SJSA1 (cell line): ENCODE measurements around the gene GAREM1. TPM values are rescaled to one million over a fixed set of nuclear protein-coding genes. Genes with fewer than 3 reads are reported as not detected.
A peak's percentile ranks its signal among the peaks of the same experiment; 100 is the strongest.

Experiments
- DNase-seq, 2 experiments: peaks; one replicate each; pipeline ENCODE4 v3.0.0-alpha.2; 2015 to 2020; ENCODE audit warnings: low spot score in 2 of 2, low read depth in 1 of 2
- H3K27ac ChIP-seq: fragments of 250-450 bp; sonication (Bioruptor Pico); 2 replicates; pipeline ENCODE4 v1.5.1; 2020; ENCODE audit warnings: mild to moderate bottlenecking, moderate library complexity
- H3K27me3 ChIP-seq: fragments of 250-450 bp; sonication (Bioruptor Pico); replicated peaks from 2 replicates; pipeline ENCODE4 v1.5.1; 2020; ENCODE audit warnings: mild to moderate bottlenecking, moderate library complexity
- H3K36me3 ChIP-seq: fragments of 250-450 bp; sonication (Bioruptor Pico); 2 replicates; pipeline ENCODE4 v1.5.1; 2020; ENCODE audit warnings: mild to moderate bottlenecking
- H3K4me1 ChIP-seq: fragments of 250-450 bp; sonication (Bioruptor Pico); replicated peaks from 2 replicates; pipeline ENCODE4 v1.6.1; 2021; ENCODE audit warnings: mild to moderate bottlenecking
- H3K4me3 ChIP-seq: fragments of 250-450 bp; sonication (Bioruptor Pico); 2 replicates; pipeline ENCODE4 v1.5.1; 2020; ENCODE audit warnings: mild to moderate bottlenecking
- H3K9me3 ChIP-seq: fragments of 250-450 bp; sonication (Bioruptor Pico); replicated peaks from 2 replicates; pipeline ENCODE4 v1.5.1; 2020; ENCODE audit warnings: mild to moderate bottlenecking
- total RNA-seq: library from RNA; depleted of rRNA; stranded (reverse); fragments of >200 nt; shearing (Covaris generic); gene quantifications from 2 replicates; pipeline ENCODE4 v1.2.3, GENCODE V29; 2014

Gene GAREM1
- total RNA-seq, 1 experiment from 2014 or later, result 5.1 TPM

GRCh38 chr18:32289483-32290075, 181.1 kb downstream of the GAREM1 start:
- H3K36me3 ChIP-seq, result no peaks in the 10 kb centered on the region
- no peak overlapping the region for H3K27ac ChIP-seq
- no peaks in the 10 kb centered on the region for H3K4me1 ChIP-seq
- no peaks in the 10 kb centered on the region for H3K9me3 ChIP-seq
- peak; percentile 62 to 63 for DNase-seq
- no peak overlapping the region for H3K4me3 ChIP-seq
- no peaks in the 10 kb centered on the region for H3K27me3 ChIP-seq

- no peak overlapping the region for H3K27ac ChIP-seq
- H3K9me3 ChIP-seq, result no peaks in the 10 kb centered on the region
- H3K36me3 ChIP-seq, result no peaks in the 10 kb centered on the region
- H3K27me3 ChIP-seq, result no peaks in the 10 kb centered on the region
- no peak for DNase-seq
- H3K4me3 ChIP-seq, result no peak overlapping the region
- H3K4me1 ChIP-seq, result no peaks in the 10 kb centered on the region
Observed at GRCh38 chr18:32287873-32288272, 182.8 kb downstream of the GAREM1 start.

GRCh38 chr18:32287249-32287648, 183.4 kb downstream of the GAREM1 start:
- Histone ChIP-seq H3K9me3 (no peaks in the 10 kb centered on the region), H3K27ac (no peak overlapping the region), H3K27me3 (no peaks in the 10 kb centered on the region), H3K4me1 (no peaks in the 10 kb centered on the region), H3K36me3 (no peaks in the 10 kb centered on the region), H3K4me3 (no peak overlapping the region)
- no peak for DNase-seq

GRCh38 chr18:32286749-32287148, 183.9 kb downstream of the GAREM1 start:
- no peaks in the 10 kb centered on the region for H3K4me1 ChIP-seq
- H3K36me3 ChIP-seq, result no peaks in the 10 kb centered on the region
- no peaks in the 10 kb centered on the region for H3K9me3 ChIP-seq
- DNase-seq, result no peak
- no peak overlapping the region for H3K27ac ChIP-seq
- no peak overlapping the region for H3K4me3 ChIP-seq
- no peaks in the 10 kb centered on the region for H3K27me3 ChIP-seq

- Histone ChIP-seq H3K4me1 (no peaks in the 10 kb centered on the region), H3K9me3 (no peaks in the 10 kb centered on the region), H3K36me3 (no peaks in the 10 kb centered on the region), H3K4me3 (no peak overlapping the region), H3K27me3 (no peaks in the 10 kb centered on the region), H3K27ac (no peak overlapping the region)
- no peak for DNase-seq
Observed at GRCh38 chr18:32284284-32284683, 186.4 kb downstream of the GAREM1 start.

- no peak overlapping the region for H3K27ac ChIP-seq
- no peak overlapping the region for H3K4me3 ChIP-seq
- H3K27me3 ChIP-seq, result no peaks in the 10 kb centered on the region
- no peaks in the 10 kb centered on the region for H3K36me3 ChIP-seq
- no peak for DNase-seq
- H3K4me1 ChIP-seq, result no peaks in the 10 kb centered on the region
- H3K9me3 ChIP-seq, result no peaks in the 10 kb centered on the region
Observed at GRCh38 chr18:32280911-32281310, 189.8 kb downstream of the GAREM1 start.

- no peaks in the 10 kb centered on the region for H3K4me1 ChIP-seq
- no peaks in the 10 kb centered on the region for H3K27me3 ChIP-seq
- no peak overlapping the region for H3K27ac ChIP-seq
- no peaks in the 10 kb centered on the region for H3K36me3 ChIP-seq
- no peak overlapping the region for H3K4me3 ChIP-seq
- no peaks in the 10 kb centered on the region for H3K9me3 ChIP-seq
- DNase-seq, result no peak
Observed at GRCh38 chr18:32280188-32280783, 190.4 kb downstream of the GAREM1 start.

DNA sequence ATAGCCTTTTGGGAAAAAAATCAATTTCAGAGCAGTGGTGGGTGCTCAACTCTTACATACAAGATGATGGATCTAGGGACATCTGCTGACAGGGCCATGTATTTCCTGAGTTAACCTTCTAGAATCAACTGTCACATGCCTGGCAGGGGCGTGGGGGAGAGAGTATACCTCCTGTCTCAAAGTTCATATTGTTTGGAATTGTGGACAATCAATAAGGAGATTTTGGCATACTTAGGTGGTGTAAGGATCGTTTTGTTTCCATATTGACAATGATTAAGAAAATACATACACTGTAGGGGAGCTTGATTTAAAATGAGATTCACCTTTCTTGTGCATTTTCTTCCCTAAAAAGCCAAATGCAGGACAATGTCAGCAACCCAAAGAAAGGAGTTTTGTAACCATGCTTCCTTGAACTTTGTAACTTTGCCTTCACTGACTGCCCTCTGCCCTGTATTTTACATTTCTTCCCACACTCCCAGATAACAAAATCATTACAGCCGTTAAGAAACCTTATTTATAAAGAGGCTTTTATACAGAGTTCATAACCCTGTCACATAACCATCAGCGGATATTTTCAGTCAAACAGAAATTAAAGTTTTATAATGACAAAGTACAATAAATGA, 192.4 kb downstream of the GAREM1 start:
- Histone ChIP-seq H3K27me3 (no peaks in the 10 kb centered on the region), H3K27ac (no peak overlapping the region), H3K9me3 (no peaks in the 10 kb centered on the region), H3K36me3 (no peaks in the 10 kb centered on the region), H3K4me3 (no peak overlapping the region), H3K4me1 (no peaks in the 10 kb centered on the region)
- no peak for DNase-seq

DNA sequence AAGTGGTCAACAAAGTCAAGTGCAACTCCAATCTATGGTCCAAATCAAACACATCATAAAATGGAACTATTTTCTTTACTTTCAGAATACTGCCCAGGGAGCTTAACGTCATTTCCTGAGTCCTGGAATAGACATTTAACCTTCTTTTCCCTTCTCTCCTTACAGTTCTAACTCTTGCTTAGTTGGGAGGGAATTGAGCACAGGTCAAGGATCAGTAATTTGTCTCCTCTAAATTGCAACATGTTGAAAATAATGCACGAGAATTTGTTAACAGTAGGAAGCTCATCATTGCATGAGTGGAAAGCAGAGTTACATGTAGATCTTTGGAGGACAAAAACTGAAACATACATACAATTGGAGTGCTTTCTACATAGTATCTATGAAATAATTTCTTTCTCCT, 193.1 kb downstream of the GAREM1 start:
- H3K9me3 ChIP-seq, result no peaks in the 10 kb centered on the region
- H3K4me1 ChIP-seq, result no peaks in the 10 kb centered on the region
- H3K4me3 ChIP-seq, result no peak overlapping the region
- no peak for DNase-seq
- H3K27ac ChIP-seq, result no peak overlapping the region
- no peaks in the 10 kb centered on the region for H3K27me3 ChIP-seq
- H3K36me3 ChIP-seq, result no peaks in the 10 kb centered on the region

DNA sequence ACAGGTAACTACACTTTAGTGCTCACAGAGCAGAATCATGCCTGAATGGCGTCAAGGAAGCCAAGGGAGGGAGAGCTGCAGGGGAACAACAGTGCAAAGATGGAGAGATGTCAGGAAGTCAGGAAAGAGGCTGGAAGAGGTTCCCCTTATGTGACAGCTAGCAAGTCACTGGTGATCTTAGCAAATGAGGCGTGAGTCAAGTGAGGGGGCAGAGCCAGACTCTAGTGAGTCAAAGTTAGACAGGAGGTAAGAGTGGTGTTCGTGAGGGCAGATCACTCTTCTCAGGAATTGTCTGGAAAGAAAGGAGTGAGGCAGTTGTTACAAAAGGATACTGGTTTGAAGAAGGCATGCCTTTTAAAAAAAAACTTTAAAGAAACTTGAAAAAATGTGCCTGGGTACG, 193.8 kb downstream of the GAREM1 start:
- Histone ChIP-seq H3K4me3 (no peak overlapping the region), H3K9me3 (no peaks in the 10 kb centered on the region), H3K27me3 (no peaks in the 10 kb centered on the region), H3K27ac (no peak overlapping the region), H3K4me1 (no peaks in the 10 kb centered on the region), H3K36me3 (no peaks in the 10 kb centered on the region)
- DNase-seq, result no peak

DNA sequence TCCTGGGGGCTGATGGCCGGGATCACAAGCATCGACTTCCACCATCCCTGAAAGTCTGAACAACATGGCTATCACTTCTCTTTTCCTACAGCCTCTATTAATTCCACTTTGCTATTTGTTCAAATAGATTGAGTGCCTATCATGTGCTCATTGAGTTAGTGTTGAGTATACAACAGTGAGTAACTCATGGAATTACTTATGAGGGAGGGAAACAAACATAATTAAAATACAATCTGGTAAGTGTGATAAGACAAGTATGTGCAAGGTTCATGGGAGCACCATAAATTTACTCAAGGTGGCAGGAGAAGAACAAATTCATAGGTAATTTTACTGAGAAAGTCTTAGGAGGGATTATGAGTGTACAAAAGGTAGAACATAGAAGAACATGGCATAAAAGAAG, 194.4 kb downstream of the GAREM1 start:
- H3K36me3 ChIP-seq, result no peaks in the 10 kb centered on the region
- H3K27me3 ChIP-seq, result no peaks in the 10 kb centered on the region
- no peak overlapping the region for H3K27ac ChIP-seq
- H3K4me3 ChIP-seq, result no peak overlapping the region
- no peaks in the 10 kb centered on the region for H3K9me3 ChIP-seq
- no peaks in the 10 kb centered on the region for H3K4me1 ChIP-seq
- DNase-seq, result no peak

DNA sequence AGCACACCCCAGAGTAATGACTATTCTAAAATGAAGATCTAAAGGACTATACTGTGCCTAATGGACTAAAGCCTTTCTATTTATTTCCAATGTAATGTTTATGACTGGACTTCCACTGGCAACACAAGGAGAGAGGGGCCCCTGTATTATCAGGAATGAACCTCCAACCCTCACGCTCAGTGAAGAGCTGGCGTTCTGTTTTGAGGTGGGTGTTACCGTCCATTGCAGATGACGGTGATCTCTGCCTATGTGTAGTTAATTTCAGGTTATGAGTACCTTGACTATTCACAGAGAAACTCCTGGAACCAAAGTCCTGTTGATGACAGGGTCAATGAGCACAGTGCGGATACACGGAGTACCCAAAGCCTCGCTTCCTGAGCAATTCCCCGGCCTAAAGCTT, 195.5 kb downstream of the GAREM1 start:
- no peaks in the 10 kb centered on the region for H3K9me3 ChIP-seq
- H3K4me3 ChIP-seq, result no peak overlapping the region
- no peaks in the 10 kb centered on the region for H3K36me3 ChIP-seq
- H3K4me1 ChIP-seq, result no peaks in the 10 kb centered on the region
- no peaks in the 10 kb centered on the region for H3K27me3 ChIP-seq
- DNase-seq, result no peak
- H3K27ac ChIP-seq, result no peak overlapping the region

- Histone ChIP-seq H3K9me3 (no peaks in the 10 kb centered on the region), H3K27ac (no peak overlapping the region)
- DNase-seq, result no peak
Observed at GRCh38 chr18:32274307-32274706, 196.4 kb downstream of the GAREM1 start.

GRCh38 chr18:32271672-32272208, 198.9 kb downstream of the GAREM1 start:
- no peak overlapping the region for H3K27ac ChIP-seq
- peak in 1 of 2 experiments; percentile 42 for DNase-seq
- no peaks in the 10 kb centered on the region for H3K9me3 ChIP-seq

More at GRCh38 chr18:32274307-32274706, 196.4 kb downstream of the GAREM1 start:
- Histone ChIP-seq H3K36me3 (no peaks in the 10 kb centered on the region), H3K4me1 (no peaks in the 10 kb centered on the region), H3K4me3 (no peak overlapping the region), H3K27me3 (no peaks in the 10 kb centered on the region)

More at GRCh38 chr18:32271672-32272208, 198.9 kb downstream of the GAREM1 start:
- Histone ChIP-seq H3K27me3 (no peaks in the 10 kb centered on the region), H3K36me3 (no peaks in the 10 kb centered on the region), H3K4me3 (no peak overlapping the region), H3K4me1 (no peaks in the 10 kb centered on the region)
